Adrenal gland (tissue), 5 donors: ENCODE measurements around the gene ADAMTS6.

Experiments used
- POLR2A ChIP-seq, 2 donors: fragments of 450-650 bp; IDR thresholded peaks; one replicate each; pipeline ENCODE4 v1.6.1; 2017; ENCODE audit warnings: antibody characterized with exemption in 2 of 2, mild to moderate bottlenecking in 2 of 2, moderate library complexity in 1 of 2
- TF ChIP-seq, protein P1 (sequence below), 6 experiments: fragments of 450-650 bp in 4 of 6; fragments of 200-600 bp in 2 of 6; sonication (generic) in 1 of 6; IDR thresholded peaks; 1 replicate in 5 of 6; 2 replicates in 1 of 6; pipeline versions ENCODE4 v1.5.1 to v1.8.0; 2016 to 2021; ENCODE audit warnings: antibody characterized with exemption in 6 of 6, mild to moderate bottlenecking in 2 of 6, moderate library complexity in 1 of 6
- donor health status: DM: no; HTN: no; CAD: no.

- TF ChIP-seq POLR2A (IDR thresholded peaks at IDR 0.05): no peak
- TF ChIP-seq, protein P1, sequence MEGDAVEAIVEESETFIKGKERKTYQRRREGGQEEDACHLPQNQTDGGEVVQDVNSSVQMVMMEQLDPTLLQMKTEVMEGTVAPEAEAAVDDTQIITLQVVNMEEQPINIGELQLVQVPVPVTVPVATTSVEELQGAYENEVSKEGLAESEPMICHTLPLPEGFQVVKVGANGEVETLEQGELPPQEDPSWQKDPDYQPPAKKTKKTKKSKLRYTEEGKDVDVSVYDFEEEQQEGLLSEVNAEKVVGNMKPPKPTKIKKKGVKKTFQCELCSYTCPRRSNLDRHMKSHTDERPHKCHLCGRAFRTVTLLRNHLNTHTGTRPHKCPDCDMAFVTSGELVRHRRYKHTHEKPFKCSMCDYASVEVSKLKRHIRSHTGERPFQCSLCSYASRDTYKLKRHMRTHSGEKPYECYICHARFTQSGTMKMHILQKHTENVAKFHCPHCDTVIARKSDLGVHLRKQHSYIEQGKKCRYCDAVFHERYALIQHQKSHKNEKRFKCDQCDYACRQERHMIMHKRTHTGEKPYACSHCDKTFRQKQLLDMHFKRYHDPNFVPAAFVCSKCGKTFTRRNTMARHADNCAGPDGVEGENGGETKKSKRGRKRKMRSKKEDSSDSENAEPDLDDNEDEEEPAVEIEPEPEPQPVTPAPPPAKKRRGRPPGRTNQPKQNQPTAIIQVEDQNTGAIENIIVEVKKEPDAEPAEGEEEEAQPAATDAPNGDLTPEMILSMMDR (IDR thresholded peaks at IDR 0.05): no peak
Measured at GRCh38 chr5:65190328-65191053, 291.2 kb downstream of the ADAMTS6 start.
